K562 (cell line): Measurements from ENCODE around the gene USF2. TPM values are rescaled to one million over a fixed set of nuclear protein-coding genes. Genes with fewer than 3 reads are reported as not detected.
A peak's percentile ranks its signal among the peaks of the same experiment; 100 is the strongest.

ENCODE experiments used
- ATAC-seq: fragments of 200-7000 bp; cut with Tn5 transposase; 3 replicates; pipeline ENCODE4 v1.9.1; 2020; ENCODE audit warnings: moderate library complexity
- BruUV-seq: library from RNA; stranded (reverse); fragments of 400-500 nt; replicated peaks from 2 replicates; lab custom pipeline; 2021; lab: Mats Ljungman, UMichigan
- CTCF ChIA-PET: fragments of 300-600 bp; formaldehyde crosslinking; extraction: SDS; loops from one replicate; lab custom pipeline; 2021; ENCODE audit warnings: low intra/inter-chr PET ratio; lab: Yijun Ruan, JAX
- POLR2A ChIA-PET: fragments of 300-600, 350-650 bp; sonication (Branson Sonifier 250); formaldehyde crosslinking; extraction: SDS; loops from one replicate; lab custom pipeline; 2021; ENCODE audit warnings: antibody characterized with exemption, inconsistent platforms; lab: Yijun Ruan, JAX
- DNase-seq, 4 experiments: peaks; one replicate each; pipeline versions ENCODE4 v3.0.0 to v3.0.0-alpha.2; 2011 to 2018; ENCODE audit warnings: low spot score in 3 of 4, mixed read lengths in 3 of 4; ENCODE audit errors: extremely low read depth in 1 of 4
- FAIRE-seq: peaks from 2 replicates; lab custom pipeline; 2011; peaks lifted over from hg19 to GRCh38; lab: Jason Lieb, UNC
- H2AFZ ChIP-seq: 2 replicates; pipeline ENCODE4 v1.6.0; 2011; ENCODE audit warnings: low read depth, low read length, control low read depth, inconsistent platforms
- H3K27ac ChIP-seq: fragments of 200-600 bp; 3 replicates; pipeline ENCODE4 v1.8.0; 2011; ENCODE audit warnings: low read depth, mild to moderate bottlenecking, control low read depth, inconsistent platforms, low read length, moderate library complexity, mixed read lengths; ENCODE audit errors: extremely low read depth
- H3K27me3 ChIP-seq, 2 experiments: fragments of 300-600 bp in 1 of 2; 2 replicates in 1 of 2; 3 replicates in 1 of 2; pipeline versions ENCODE4 v1.6.0 to v1.8.0; 2011; ENCODE audit warnings: inconsistent platforms in 2 of 2, low read length in 2 of 2, mild to moderate bottlenecking in 1 of 2, mixed read lengths in 1 of 2, moderate library complexity in 1 of 2; ENCODE audit not compliant: control insufficient read depth in 2 of 2, insufficient read depth in 2 of 2
- H3K36me3 ChIP-seq: fragments of 300-600 bp; 3 replicates; pipeline ENCODE4 v1.8.0; 2011; ENCODE audit warnings: mild to moderate bottlenecking, low read length, inconsistent platforms; ENCODE audit not compliant: control insufficient read depth, insufficient read depth
- H3K4me1 ChIP-seq, 2 experiments: fragments of 200-600 bp in 1 of 2; replicated peaks in 1 of 2; 2 replicates in 1 of 2; 3 replicates in 1 of 2; pipeline versions ENCODE4 v1.5.1 to v1.8.0; 2011; ENCODE audit warnings: inconsistent platforms in 2 of 2, low read length in 2 of 2, mild to moderate bottlenecking in 1 of 2, mixed read lengths in 1 of 2, moderate library complexity in 1 of 2; ENCODE audit not compliant: control insufficient read depth in 2 of 2, insufficient read depth in 2 of 2
- H3K4me2 ChIP-seq: 2 replicates; pipeline ENCODE4 v1.6.1; 2011; ENCODE audit warnings: low read length, control low read depth, inconsistent platforms, mixed read lengths; ENCODE audit not compliant: insufficient read depth
- H3K4me3 ChIP-seq: fragments of 200-600 bp; sonication (generic), shearing (Covaris generic); 2 replicates; pipeline ENCODE4 v1.5.1; 2016; ENCODE audit warnings: control low read depth, inconsistent platforms
- H3K79me2 ChIP-seq: fragments of 200-600 bp; 3 replicates; pipeline ENCODE4 v1.8.0; 2011; ENCODE audit warnings: low read length, inconsistent platforms; ENCODE audit not compliant: control insufficient read depth, insufficient read depth
- H3K9ac ChIP-seq, 2 experiments: 2 replicates each; pipeline versions ENCODE4 v1.6.0 to v1.6.1; 2011; ENCODE audit warnings: low read depth in 2 of 2, low read length in 2 of 2, control low read depth in 1 of 2, inconsistent platforms in 1 of 2, mild to moderate bottlenecking in 1 of 2, mixed read lengths in 1 of 2; ENCODE audit not compliant: insufficient read depth in 1 of 2
- H3K9me1 ChIP-seq: one replicate; pipeline ENCODE4 v1.6.0; 2011; ENCODE audit warnings: inconsistent platforms, mild to moderate bottlenecking, low read length, moderate library complexity; ENCODE audit not compliant: control insufficient read depth, insufficient read depth
- H3K9me3 ChIP-seq: replicated peaks from 2 replicates; pipeline ENCODE4 v1.5.1; 2011; ENCODE audit warnings: low read depth, low read length, inconsistent platforms; ENCODE audit not compliant: control insufficient read depth, insufficient read depth
- H4K20me1 ChIP-seq: replicated peaks from 2 replicates; pipeline ENCODE4 v1.6.1; 2011; ENCODE audit warnings: low read length, inconsistent platforms, mixed read lengths; ENCODE audit not compliant: control insufficient read depth, insufficient read depth
- ERF ChIP-seq: fragments of 450-650 bp; formaldehyde crosslinking; IDR thresholded peaks from 2 replicates; pipeline ENCODE4 v1.4.0; 2020; ENCODE audit warnings: mild to moderate bottlenecking, mixed read lengths
- MTA2 ChIP-seq: fragments of 450-650 bp; IDR thresholded peaks from 2 replicates; pipeline ENCODE4 v1.6.1; 2016; ENCODE audit warnings: low read depth
- RBFOX2 ChIP-seq: fragments of 200-400 bp; formaldehyde crosslinking; IDR thresholded peaks from 2 replicates; pipeline ENCODE4 v1.6.1; 2017; ENCODE audit warnings: low read depth, mild to moderate bottlenecking, low read length, moderate library complexity
- SNRNP70 ChIP-seq: fragments of 200-400 bp; formaldehyde crosslinking; optimal IDR thresholded peaks from 2 replicates; pipeline ENCODE3; 2017; ENCODE audit warnings: low read depth, low read length
- ZC3H4 ChIP-seq: sonication (generic); formaldehyde crosslinking; IDR thresholded peaks from 2 replicates; pipeline ENCODE4 v1.9.0; 2021; ENCODE audit warnings: missing genetic modification reagents, borderline replicate concordance
- WGBS: fragments of 100-300 bp; shearing (Covaris generic); methylation state at CpG from one replicate; pipeline ENCODE4 v1.1.6; 2016; ENCODE audit warnings: low coverage, mixed read lengths; ENCODE audit not compliant: insufficient coverage; ENCODE audit errors: missing lambda C conversion rate; 5-methylcytosine and 5-hydroxymethylcytosine counted together
- in situ Hi-C: fragments of 300-500 bp; cut with MboI; formaldehyde crosslinking; loops from 4 replicates; pipeline ENCODE4 v1.15.0; 2018; ENCODE audit warnings: inconsistent platforms, mixed read lengths
- intact Hi-C: fragments of 100-400 bp; cut with micrococcal nuclease; formaldehyde crosslinking; loops from 2 replicates; pipeline ENCODE4 v1.14.2; 2022
- polyA plus RNA-seq, 8 experiments: library from polyadenylated mRNA; depleted of rRNA in 4 of 8; stranded (reverse) in 5 of 8; unstranded in 3 of 8; fragments of >200 nt; fragmentation: Nextera tagmentation in 2 of 8; fragmentation: Illumina TruSeq in 1 of 8; extraction: Ambion mirVana in 2 of 8; extraction: Trizol in 1 of 8; gene quantifications; 2 replicates each; pipeline versions ENCODE4 v1.2.1 to v1.2.3, GENCODE V29; 2011 to 2014; ENCODE audit warnings: inconsistent platforms in 1 of 8, missing spikeins in 1 of 8
- total RNA-seq, 7 experiments: library from RNA; depleted of rRNA in 6 of 7; stranded (reverse); fragments of >200 nt in 6 of 7; fragmentation: Illumina TruSeq in 2 of 7; extraction: Trizol in 2 of 7; gene quantifications; 2 replicates each; pipeline versions ENCODE4 v1.2.1 to v1.2.3, GENCODE V29; 2011 to 2021; ENCODE audit warnings: low replicate concordance in 1 of 7
- TF ChIP-seq, protein P1 (sequence below): fragments of 200-400 bp; formaldehyde crosslinking; IDR thresholded peaks from 2 replicates; pipeline ENCODE4 v1.6.1; 2017; ENCODE audit warnings: mild to moderate bottlenecking, low read depth, low read length, moderate library complexity

The USF2 gene
- total and polyA plus RNA-seq, 9 of the 15 experiments (the other 6 are each of a cell fraction or from before 2014, with no cell fraction given), result 0.27 to 93.7 (median 58.4) TPM

DNA sequence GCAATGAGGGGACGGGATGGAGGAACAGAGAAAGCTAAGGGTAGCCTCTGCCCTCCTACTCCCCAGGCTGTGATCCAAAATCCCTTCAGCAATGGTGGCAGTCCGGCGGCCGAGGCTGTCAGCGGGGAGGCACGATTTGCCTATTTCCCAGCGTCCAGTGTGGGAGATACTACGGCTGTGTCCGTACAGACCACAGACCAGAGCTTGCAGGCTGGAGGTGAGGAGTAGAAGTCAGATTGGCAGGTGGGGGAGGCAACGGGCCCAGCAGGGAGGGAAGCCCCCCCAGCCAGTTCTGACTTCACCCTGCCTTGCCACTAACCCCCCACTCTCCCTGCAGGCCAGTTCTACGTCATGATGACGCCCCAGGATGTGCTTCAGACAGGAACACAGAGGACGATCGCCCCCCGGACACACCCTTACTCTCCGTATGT lies 1.6 kb downstream of the USF2 start:
- 96% methylated on average over 16 of the region's 16 CpGs for WGBS
- intact Hi-C loops (no loop called here), in situ Hi-C loops (loop anchor here (10.0 kb wide), 2 partner anchors 64 to 194 kb away; no protein-coding TSS in a partner anchor)
- Histone ChIP-seq H3K4me1 (peaks cover 15 to 42% of the 10 kb centered on the region in 2 experiments), H3K4me3 (peak overlapping the region; percentile 56; the same call in 1 of the 2 replicates), H3K27me3 (no peaks in the 10 kb centered on the region), H3K79me2 (peaks cover 23% of the 10 kb centered on the region), H3K4me2 (peak overlapping the region; percentile 76; the same call in 1 of the 2 replicates), H4K20me1 (no peaks in the 10 kb centered on the region), H2AFZ (no peak overlapping the region), H3K9ac (peak overlapping the region in 1 of 2 experiments; percentile 79; a peak in 2 of 4 replicates), H3K9me1 (no peaks in the 10 kb centered on the region), H3K36me3 (peaks cover 71% of the 10 kb centered on the region; the same call in 2 of the 3 replicates), H3K27ac (no peak overlapping the region), H3K9me3 (no peaks in the 10 kb centered on the region)
- ATAC-seq (no peak), FAIRE-seq (no peak), DNase-seq (no peak)
- TF ChIP-seq MTA2 (no peak), RBFOX2 (peak; percentile 59; the same call in 1 of the 2 replicates), ERF (CRISPR knock-in tag) (no peak), SNRNP70 (no peak), ZC3H4 (CRISPR knock-in tag) (0 out of 2 replicates have a peak, but pooled peaks have one; percentile 26)
- TF ChIP-seq, protein P1, sequence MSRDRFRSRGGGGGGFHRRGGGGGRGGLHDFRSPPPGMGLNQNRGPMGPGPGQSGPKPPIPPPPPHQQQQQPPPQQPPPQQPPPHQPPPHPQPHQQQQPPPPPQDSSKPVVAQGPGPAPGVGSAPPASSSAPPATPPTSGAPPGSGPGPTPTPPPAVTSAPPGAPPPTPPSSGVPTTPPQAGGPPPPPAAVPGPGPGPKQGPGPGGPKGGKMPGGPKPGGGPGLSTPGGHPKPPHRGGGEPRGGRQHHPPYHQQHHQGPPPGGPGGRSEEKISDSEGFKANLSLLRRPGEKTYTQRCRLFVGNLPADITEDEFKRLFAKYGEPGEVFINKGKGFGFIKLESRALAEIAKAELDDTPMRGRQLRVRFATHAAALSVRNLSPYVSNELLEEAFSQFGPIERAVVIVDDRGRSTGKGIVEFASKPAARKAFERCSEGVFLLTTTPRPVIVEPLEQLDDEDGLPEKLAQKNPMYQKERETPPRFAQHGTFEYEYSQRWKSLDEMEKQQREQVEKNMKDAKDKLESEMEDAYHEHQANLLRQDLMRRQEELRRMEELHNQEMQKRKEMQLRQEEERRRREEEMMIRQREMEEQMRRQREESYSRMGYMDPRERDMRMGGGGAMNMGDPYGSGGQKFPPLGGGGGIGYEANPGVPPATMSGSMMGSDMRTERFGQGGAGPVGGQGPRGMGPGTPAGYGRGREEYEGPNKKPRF, result no peak
- BruUV-seq, result no TSS peak
- ChIA-PET CTCF (interaction anchor here (0.7 to 2.0 kb wide), 2 partner anchors 23 to 447 kb away, joined by 3 to 6 read pairs; partner anchors contain the start of gene KMT2B), POLR2A (interaction anchor here (0.6 to 1.2 kb wide), 2 partner anchors 48 to 68 kb away, joined by 4 to 6 read pairs; no protein-coding TSS in a partner anchor)
